Heart left ventricle (tissue), 16 donors: Measurements from ENCODE around the gene CUX1. TPM values are rescaled to one million over a fixed set of nuclear protein-coding genes. Genes with fewer than 3 reads are reported as not detected.

Experiments
- ATAC-seq, 4 donors: fragments of 200-7000 bp; cut with Tn5 transposase; one replicate each; pipeline ENCODE4 v1.9.1; 2020 to 2022; ENCODE audit warnings: moderate library complexity in 4 of 4, mild to moderate bottlenecking in 3 of 4, moderate number of reproducible peaks in 1 of 4
- DNase-seq, 5 donors: peaks; one replicate each; pipeline ENCODE4 v3.0.0-alpha.2; 2020
- H3K27ac ChIP-seq, 12 donors: fragments of 200-600 bp; sonication (generic) in 4 of 12; one replicate each; pipeline versions ENCODE4 v1.5.0 to v1.8.0; 2016 to 2022; ENCODE audit warnings: mild to moderate bottlenecking in 2 of 12
- H3K27me3 ChIP-seq, 9 donors: fragments of 200-600 bp; sonication (generic) in 2 of 9; one replicate each; pipeline versions ENCODE4 v1.5.1 to v1.8.0; 2016 to 2022; ENCODE audit warnings: mild to moderate bottlenecking in 3 of 9
- H3K36me3 ChIP-seq, 9 donors: fragments of 200-600 bp; sonication (generic) in 2 of 9; one replicate each; pipeline versions ENCODE4 v1.5.0 to v1.8.0; 2018 to 2022; ENCODE audit warnings: mild to moderate bottlenecking in 2 of 9
- H3K4me1 ChIP-seq, 12 donors: fragments of 200-600 bp; sonication (generic) in 4 of 12; one replicate each; pipeline versions ENCODE4 v1.5.0 to v1.8.0; 2016 to 2022; ENCODE audit warnings: mild to moderate bottlenecking in 3 of 12
- H3K4me3 ChIP-seq, 12 donors: fragments of 200-600 bp; sonication (generic) in 4 of 12; one replicate each; pipeline versions ENCODE4 v1.5.0 to v1.8.0; 2017 to 2022; ENCODE audit warnings: mild to moderate bottlenecking in 9 of 12, moderate library complexity in 4 of 12
- H3K9me3 ChIP-seq, 12 donors: fragments of 200-600 bp; sonication (generic) in 4 of 12; one replicate each; pipeline versions ENCODE4 v1.5.0 to v1.8.0; 2016 to 2022; ENCODE audit warnings: mild to moderate bottlenecking in 1 of 12
- POLR2A ChIP-seq, 2 donors: fragments of 450-650 bp; IDR thresholded peaks; one replicate each; pipeline ENCODE4 v1.6.1; 2017; ENCODE audit warnings: antibody characterized with exemption in 2 of 2, mild to moderate bottlenecking in 2 of 2, moderate library complexity in 2 of 2
- WGBS, 4 donors: extraction: QIAGEN DNeasy Blood & Tissue Kit in 2 of 4; methylation state at CpG; one replicate each; pipeline versions ENCODE4 v1.1.5 to v1.1.7; 2013 to 2018; 5-methylcytosine and 5-hydroxymethylcytosine counted together
- intact Hi-C, 10 donors: fragments of 100-400 bp; cut with DNase I; formaldehyde crosslinking; loops; one replicate each; pipeline versions ENCODE4 v1.11.1 to v1.14.2; 2022
- polyA plus RNA-seq, 2 donors: library from polyadenylated mRNA; stranded (reverse); fragments of 200-250 nt; gene quantifications; one replicate each; pipeline ENCODE4 v1.2.3, GENCODE V29; 2013
- total RNA-seq, 9 donors: library from RNA; depleted of rRNA in 2 of 9; stranded (reverse); fragments of >200 nt in 2 of 9; fragmentation: NEBNext Ultra II Directional in 3 of 9; extraction: Animal tissue kit (Norgen Biotek cat#: 25700) in 3 of 9; gene quantifications; one replicate each; pipeline versions ENCODE4 v1.1.0 to v1.2.4, GENCODE V29; 2016 to 2023
- TF ChIP-seq, protein P1 (sequence below), 12 donors: fragments of 200-600 bp; sonication (generic) in 4 of 12; IDR thresholded peaks; one replicate each; pipeline versions ENCODE4 v1.5.0 to v1.8.0; 2018 to 2022; ENCODE audit warnings: antibody characterized with exemption in 12 of 12, mild to moderate bottlenecking in 5 of 12
- donor health status: ischemic (EF 13 %, LVEDD 7.1; RV severe dilation, severe dysfunction).
- donor health status: healthy with polysubstance abuse.
- donor health status: DM: no; HTN: yes; CAD: no.
- donor health status: DM: no; HTN: no; CAD: no.
- donor health status: ischemic (EF 25% LVEDD 6.9; RV normal size, moderate dysfunction).
- donor health status: ischemic (EF 25% LVEDD 5.7; RV mildly dilated, moderate dysfunction).
- donor health status: healthy.
- donor health status: DM: yes; HTN: yes; CAD: no.
- donor health status: ischemic (EF 35%, LVEDD 5.7; RV mildly dilated, moderate dysfunction).
- donor health status: nonischemic (EF 11% LVEDD 7.7; RV severe dilation, severe dysfunction).
- donor health status: DM: yes; HTN: yes; CAD: no.
- donor health status: PGD.
- donor health status: ischemic (EF 29% LVEDD 5.4; RV normal size, mild dysfunction).
- donor health status: nonischemic (EF 23%, LVEDD 6.1; RV moderate dilation, normal function).

The CUX1 gene
- total and polyA plus RNA-seq, 11 donors = 51.9 to 173 (median 122) TPM

DNA sequence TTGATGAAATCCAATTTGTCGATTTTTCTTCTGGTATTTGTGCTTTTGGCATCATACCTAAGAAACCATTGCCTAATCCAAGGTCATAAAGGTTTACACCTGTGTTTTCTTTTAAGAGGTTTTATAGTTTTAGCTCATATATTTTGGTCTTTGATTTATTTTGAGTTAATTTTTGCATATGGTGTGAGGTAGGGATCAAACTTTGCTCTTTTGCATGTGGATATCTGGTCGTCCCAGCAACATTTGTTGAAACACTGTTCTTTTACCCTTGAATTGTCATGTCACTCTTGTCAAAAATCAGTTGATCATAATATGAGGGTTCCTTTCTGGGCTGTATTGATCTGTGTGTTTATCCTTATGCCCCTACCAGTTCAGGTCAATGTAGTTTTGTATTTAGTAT lies 236.7 kb downstream of the CUX1 start:
- TF ChIP-seq, protein P1, sequence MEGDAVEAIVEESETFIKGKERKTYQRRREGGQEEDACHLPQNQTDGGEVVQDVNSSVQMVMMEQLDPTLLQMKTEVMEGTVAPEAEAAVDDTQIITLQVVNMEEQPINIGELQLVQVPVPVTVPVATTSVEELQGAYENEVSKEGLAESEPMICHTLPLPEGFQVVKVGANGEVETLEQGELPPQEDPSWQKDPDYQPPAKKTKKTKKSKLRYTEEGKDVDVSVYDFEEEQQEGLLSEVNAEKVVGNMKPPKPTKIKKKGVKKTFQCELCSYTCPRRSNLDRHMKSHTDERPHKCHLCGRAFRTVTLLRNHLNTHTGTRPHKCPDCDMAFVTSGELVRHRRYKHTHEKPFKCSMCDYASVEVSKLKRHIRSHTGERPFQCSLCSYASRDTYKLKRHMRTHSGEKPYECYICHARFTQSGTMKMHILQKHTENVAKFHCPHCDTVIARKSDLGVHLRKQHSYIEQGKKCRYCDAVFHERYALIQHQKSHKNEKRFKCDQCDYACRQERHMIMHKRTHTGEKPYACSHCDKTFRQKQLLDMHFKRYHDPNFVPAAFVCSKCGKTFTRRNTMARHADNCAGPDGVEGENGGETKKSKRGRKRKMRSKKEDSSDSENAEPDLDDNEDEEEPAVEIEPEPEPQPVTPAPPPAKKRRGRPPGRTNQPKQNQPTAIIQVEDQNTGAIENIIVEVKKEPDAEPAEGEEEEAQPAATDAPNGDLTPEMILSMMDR (IDR thresholded peaks at IDR 0.05) = no peak
- TF ChIP-seq POLR2A (IDR thresholded peaks at IDR 0.05) = no peak
- H3K36me3 ChIP-seq = no peaks in the 10 kb centered on the region
- no peaks in the 10 kb centered on the region for H3K27me3 ChIP-seq
- H3K4me3 ChIP-seq = no peak overlapping the region
- DNase-seq (no peak), ATAC-seq (no peak)
- H3K4me1 ChIP-seq = peaks cover 0 to 16% (median 0%) of the 10 kb centered on the region in 12 donors
- 94 to 100% (median 97%) methylated on average over 2 of the region's 2 CpGs for WGBS, 4 donors
- intact Hi-C loops = loop anchor here in 1 of 10 donors (10.0 kb wide), 1 partner anchor 51 kb away; no protein-coding TSS in a partner anchor
- no peak overlapping the region for H3K27ac ChIP-seq
- H3K9me3 ChIP-seq = peaks cover 0 to 36% (median 9%) of the 10 kb centered on the region in 12 donors

DNA sequence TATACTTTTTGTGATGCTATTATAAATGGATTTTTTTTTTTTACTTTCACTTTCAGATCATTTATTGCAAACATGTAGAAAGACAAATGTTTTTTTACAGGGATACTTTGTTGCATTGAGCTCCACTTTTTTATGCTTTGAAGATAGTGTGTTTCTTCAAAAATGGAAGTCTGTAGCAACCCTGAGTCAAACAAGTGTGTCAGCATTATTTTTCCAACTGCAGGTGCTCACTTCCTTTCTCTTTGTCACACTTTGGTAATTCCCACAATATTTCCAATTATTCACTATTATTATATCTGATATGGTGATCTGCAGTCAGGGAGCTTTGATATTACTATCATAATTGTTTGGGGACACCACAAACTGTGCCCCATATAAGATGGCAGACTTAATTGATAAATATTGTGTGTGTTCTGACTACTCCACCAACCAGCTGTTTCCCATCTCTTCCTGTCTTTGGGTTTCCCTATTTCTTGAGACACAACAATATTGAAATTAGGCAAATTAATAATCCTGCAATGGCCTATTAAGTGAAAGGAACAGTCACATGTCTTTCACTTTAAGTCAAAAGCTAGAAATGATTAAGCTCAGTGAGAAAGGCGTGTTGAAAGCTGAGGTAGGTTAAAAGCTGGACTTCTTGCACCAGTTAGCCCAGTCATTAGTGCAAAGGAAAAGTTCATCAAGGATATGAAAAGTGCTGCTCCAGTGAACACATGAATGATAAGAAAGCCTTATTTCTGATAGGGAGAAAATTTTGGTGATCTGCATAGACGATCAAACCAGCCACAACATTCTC lies 238.0 kb downstream of the CUX1 start:
- no peaks in the 10 kb centered on the region for H3K27me3 ChIP-seq
- H3K27ac ChIP-seq = no peak overlapping the region
- intact Hi-C loops = loop anchor here in 1 of 10 donors (10.0 kb wide), 1 partner anchor 49 kb away; no protein-coding TSS in a partner anchor
- H3K36me3 ChIP-seq = no peaks in the 10 kb centered on the region
- DNase-seq (no peak), ATAC-seq (no peak)
- peaks cover 0 to 36% (median 9%) of the 10 kb centered on the region in 12 donors for H3K9me3 ChIP-seq
- H3K4me1 ChIP-seq = peaks cover 0 to 6% (median 0%) of the 10 kb centered on the region in 12 donors
- WGBS, 4 donors = 94 to 98% (median 97%) methylated on average over 2 of the region's 2 CpGs
- no peak for TF ChIP-seq POLR2A (IDR thresholded peaks at IDR 0.05)
- H3K4me3 ChIP-seq = no peak overlapping the region

DNA sequence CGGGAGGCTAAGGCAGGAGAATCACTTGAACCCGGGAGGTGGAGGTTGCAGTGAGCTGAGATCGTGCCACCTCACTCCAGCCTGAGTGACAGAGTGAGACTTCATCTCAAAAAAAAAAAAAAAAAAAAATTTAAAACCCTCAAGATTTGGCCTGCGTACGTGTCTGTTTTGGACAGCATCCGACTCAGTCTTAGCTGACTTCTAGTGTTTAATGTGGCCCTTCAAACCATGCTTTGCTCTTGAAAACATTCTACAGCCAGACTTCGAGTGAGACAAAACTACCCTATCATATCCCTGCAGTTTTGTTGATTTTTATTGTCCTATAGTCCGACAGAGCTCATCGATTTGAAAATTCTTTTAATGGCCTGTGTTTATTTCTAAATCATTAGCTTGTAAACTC lies 242.1 kb downstream of the CUX1 start:
- Histone ChIP-seq H3K4me1 (peaks cover 0 to 18% (median 12%) of the 10 kb centered on the region in 12 donors), H3K36me3 (no peaks in the 10 kb centered on the region), H3K4me3 (no peak overlapping the region), H3K9me3 (peaks cover 0 to 23% (median 1%) of the 10 kb centered on the region in 12 donors), H3K27ac (no peak overlapping the region), H3K27me3 (no peaks in the 10 kb centered on the region)
- no peak for ATAC-seq
- TF ChIP-seq, protein P1 (IDR thresholded peaks at IDR 0.05) = no peak
- no peak for TF ChIP-seq POLR2A (IDR thresholded peaks at IDR 0.05)
- DNase-seq = no peak
- 85 to 90% (median 87%) methylated on average over 9 of the region's 9 CpGs for WGBS, 4 donors
- intact Hi-C loops = loop anchor here in 1 of 10 donors (10.0 kb wide), 1 partner anchor 45 kb away; no protein-coding TSS in a partner anchor

DNA sequence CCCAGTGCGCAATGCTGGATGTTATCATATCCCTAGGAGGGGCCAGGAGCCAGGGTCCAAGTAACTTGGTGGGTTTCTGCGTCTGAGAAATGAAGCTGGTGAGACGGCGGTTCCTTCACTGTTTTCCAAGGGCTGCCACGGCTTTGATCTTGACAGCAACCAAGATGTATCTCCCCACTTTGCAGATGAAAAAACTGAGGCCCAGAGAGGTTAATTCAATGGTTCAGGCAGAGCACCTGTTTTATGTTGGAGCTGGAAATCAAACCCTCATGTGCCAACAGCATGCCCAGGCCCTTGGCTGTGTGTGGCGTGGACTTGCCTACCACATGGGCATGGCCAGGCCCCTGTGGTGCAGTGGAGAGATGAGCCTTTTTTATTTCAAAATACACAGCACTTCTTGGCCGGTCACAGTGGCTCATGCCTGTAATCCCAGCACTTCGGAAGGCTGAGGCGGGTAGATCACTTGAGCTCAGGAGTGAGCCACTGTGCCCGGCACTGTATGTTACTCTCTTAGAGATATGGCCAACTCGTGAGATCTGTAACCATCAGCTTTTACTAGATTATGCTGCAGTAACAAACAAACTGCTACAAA lies 244.0 kb downstream of the CUX1 start:
- H3K4me3 ChIP-seq = no peak overlapping the region
- TF ChIP-seq POLR2A (IDR thresholded peaks at IDR 0.05) = no peak
- TF ChIP-seq, protein P1 (IDR thresholded peaks at IDR 0.05) = no peak
- DNase-seq = no peak

More for the DNA sequence above, 244.0 kb downstream of the CUX1 start:
- Histone ChIP-seq H3K36me3 (no peaks in the 10 kb centered on the region), H3K9me3 (peaks cover 0 to 10% (median 0%) of the 10 kb centered on the region in 12 donors), H3K4me1 (peaks cover 3 to 26% (median 20%) of the 10 kb centered on the region in 12 donors), H3K27ac (no peak overlapping the region), H3K27me3 (no peaks in the 10 kb centered on the region)
- intact Hi-C loops = no loop called here
- no peak for ATAC-seq
- WGBS, 4 donors = 81 to 93% (median 86%) methylated on average over 10 to 11 of the region's 11 CpGs
